Measurements from ENCODE around the gene RBFOX2. TPM values are rescaled to one million over a fixed set of nuclear protein-coding genes. Genes with fewer than 3 reads are reported as not detected.

The RBFOX2 gene
- total and polyA plus RNA-seq, 2 of the 13 experiments (the other 11 are each of a cell fraction or from before 2014, with no cell fraction given), result 37.3 to 40.4 TPM

GRCh38 chr22:35893698-35894097 is 134.9 kb downstream of the RBFOX2 start:
- ATAC-seq (peak; percentile 23; the same call in 1 of the 3 replicates), DNase-seq (ENCODE audit: low spot score) (no peak), FAIRE-seq (no peak)
- H3K27me3 ChIP-seq (ENCODE audit: control insufficient read depth in 1 of 2, insufficient read depth in 2 of 2, low read length in 2 of 2), result no peaks in the 10 kb centered on the region
- H2AFZ ChIP-seq (ENCODE audit: low read length), result no peak overlapping the region
- peaks cover 11% of the 10 kb centered on the region for H3K79me2 ChIP-seq (ENCODE audit: insufficient read depth, low read length)
- H3K4me2 ChIP-seq (ENCODE audit: low read depth, low read length), result no peak overlapping the region
- H3K36me3 ChIP-seq (replicated peaks in 1 of 2; ENCODE audit: control insufficient read depth in 1 of 2, insufficient read depth in 2 of 2, low read length in 2 of 2), result no peaks in the 10 kb centered on the region; a peak in 1 of 5 replicates
- in situ Hi-C loops (cut with HindIII; ENCODE audit: extremely low pct_ligation_motif_present, low pct_unique_long_range_greater_than_20kb), result no loop called here
- H4K20me1 ChIP-seq (ENCODE audit: insufficient read depth, low read length), result no peaks in the 10 kb centered on the region; the same call in 1 of the 2 replicates
- H3K9me3 ChIP-seq (ENCODE audit: low read length), result no peaks in the 10 kb centered on the region
- BruUV-seq (replicated peaks), result no TSS peak
- CTCF ChIA-PET (ENCODE audit: low intra/inter-chr PET ratio, low total read pairs), result no interaction called here
- POLR2A ChIA-PET, result interaction anchor here (1.1 kb wide), 1 partner anchor 29 kb away, joined by 4 read pairs; no protein-coding TSS in a partner anchor
- no peak overlapping the region for H3K9ac ChIP-seq (ENCODE audit: insufficient read depth, low read depth, low read length)
- no peak overlapping the region for H3K27ac ChIP-seq (ENCODE audit: extremely low read length, insufficient read depth, low read length)
- 82% methylated on average over 4 of the region's 4 CpGs for WGBS (ENCODE audit: low lambda C conversion rate)
- H3K4me1 ChIP-seq (ENCODE audit: insufficient read depth, low read length), result peaks cover 9% of the 10 kb centered on the region; the same call in 1 of the 2 replicates
- H3K4me3 ChIP-seq (replicated peaks in 1 of 3; ENCODE audit: insufficient read depth in 1 of 3, low read depth in 2 of 3, low read length in 3 of 3), result no peak overlapping the region
- intact Hi-C loops (cut with micrococcal nuclease; ENCODE audit: unreplicated experiment), result no loop called here
- TF ChIP-seq TSC22D2 (CRISPR knock-in tag; IDR thresholded peaks at IDR 0.05; ENCODE audit: borderline replicate concordance) (no peak), ZC3H4 (CRISPR knock-in tag; IDR thresholded peaks at IDR 0.05; ENCODE audit: borderline replicate concordance) (no peak), FOXO4 (CRISPR knock-in tag; conservative IDR thresholded peaks at IDR 0.05) (no peak), ARID5B (CRISPR knock-in tag; IDR thresholded peaks at IDR 0.05) (no peak), ZNF260 (CRISPR knock-in tag; IDR thresholded peaks at IDR 0.05; ENCODE audit: borderline replicate concordance, low read depth) (no peak), SP2 (CRISPR knock-in tag; IDR thresholded peaks at IDR 0.05) (no peak), ZBTB1 (CRISPR knock-in tag; IDR thresholded peaks at IDR 0.05; ENCODE audit: borderline replicate concordance) (no peak), NCOA1 (CRISPR knock-in tag; IDR thresholded peaks at IDR 0.05) (no peak), ZNF225 (CRISPR knock-in tag; IDR thresholded peaks at IDR 0.05) (no peak), SMYD3 (CRISPR knock-in tag; IDR thresholded peaks at IDR 0.05) (no peak), ESRRA (CRISPR knock-in tag; IDR thresholded peaks at IDR 0.05; ENCODE audit: low read depth) (no peak), MTERF4 (CRISPR knock-in tag; IDR thresholded peaks at IDR 0.05) (no peak), HNRNPH1 (optimal IDR thresholded peaks at IDR 0.05; ENCODE audit: low read depth, low read length) (no peak), ZBTB14 (CRISPR knock-in tag; IDR thresholded peaks at IDR 0.05) (no peak), MBNL3 (CRISPR knock-in tag; conservative IDR thresholded peaks at IDR 0.05) (no peak)
